Activated CD4-positive, alpha-beta T cell treated with anti-CD3 and anti-CD28 coated beads, Interleukin-2, amount 50 U/mL, for 24 hours (primary cell): ENCODE measurements around the gene ATM.
"Not testable (repeated sequence)": the region's sequence is repeated elsewhere in the genome, so short reads cannot be mapped to it uniquely, and the experiment has no call there.

Experiments
- DNase-seq, 2 donors: peaks; one replicate each; pipeline ENCODE4 v3.0.0-alpha.2; 2020; ENCODE audit warnings: low read depth in 1 of 2, low spot score in 1 of 2

ATM gene

DNA sequence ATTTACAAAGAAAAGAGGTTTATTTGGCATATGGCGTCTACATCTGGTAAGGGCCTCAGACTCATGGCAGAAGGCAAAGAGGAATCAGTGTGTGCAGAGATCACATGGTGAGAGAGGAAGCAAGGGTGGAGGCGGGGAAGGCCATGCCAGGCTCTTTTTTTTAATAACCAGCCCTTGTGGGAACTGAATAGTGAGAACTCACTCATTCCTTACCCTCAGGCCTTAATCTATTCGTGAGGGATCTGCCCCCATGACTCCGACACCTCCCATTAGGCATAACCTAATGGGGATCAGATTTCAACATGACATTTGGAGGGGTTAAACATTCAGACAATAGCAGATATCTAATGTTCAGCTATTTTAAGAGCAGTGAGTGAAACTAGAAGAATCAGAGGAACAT lies 55.7 kb downstream of the ATM start:
- DNase-seq: no peak

DNA sequence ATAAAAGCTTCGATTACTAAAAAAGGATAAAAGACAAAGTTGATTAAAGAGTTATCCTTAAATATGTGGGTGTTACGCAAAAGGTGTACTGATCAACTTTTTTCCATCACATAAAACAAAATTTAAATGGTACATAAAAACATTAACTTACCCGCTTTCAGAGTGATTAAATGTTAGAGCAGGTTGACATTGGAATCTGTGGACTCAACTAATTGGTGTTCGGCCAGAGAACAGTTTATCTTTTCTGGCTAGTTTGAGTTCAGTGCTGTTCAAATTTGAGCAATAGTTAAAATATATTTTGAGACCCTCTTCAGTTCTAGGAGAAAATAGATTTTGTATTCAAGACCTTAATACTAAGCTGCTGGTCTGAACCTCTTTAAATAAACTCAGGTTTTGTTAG lies 56.1 kb downstream of the ATM start:
- DNase-seq: no peak

DNA sequence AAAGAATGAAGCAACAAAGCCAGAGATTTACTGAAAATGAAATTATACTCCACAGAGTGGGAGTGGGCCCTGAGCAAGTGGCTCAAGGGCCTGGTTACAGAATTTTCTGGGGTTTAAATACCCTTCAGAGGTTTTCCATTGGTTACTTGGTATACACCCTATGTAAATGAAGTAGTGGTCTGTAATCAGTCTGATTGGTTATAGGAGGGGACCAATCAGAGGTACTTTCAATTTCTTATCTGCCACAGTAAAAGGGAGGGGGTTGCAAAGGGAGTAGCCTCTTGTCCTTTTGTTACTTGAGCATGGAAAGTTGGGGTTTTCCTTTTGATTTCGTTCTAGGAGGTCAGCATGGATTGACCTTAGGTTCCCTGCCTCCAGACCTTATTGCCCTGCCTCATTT lies 63.5 kb downstream of the ATM start:
- DNase-seq: no peak

DNA sequence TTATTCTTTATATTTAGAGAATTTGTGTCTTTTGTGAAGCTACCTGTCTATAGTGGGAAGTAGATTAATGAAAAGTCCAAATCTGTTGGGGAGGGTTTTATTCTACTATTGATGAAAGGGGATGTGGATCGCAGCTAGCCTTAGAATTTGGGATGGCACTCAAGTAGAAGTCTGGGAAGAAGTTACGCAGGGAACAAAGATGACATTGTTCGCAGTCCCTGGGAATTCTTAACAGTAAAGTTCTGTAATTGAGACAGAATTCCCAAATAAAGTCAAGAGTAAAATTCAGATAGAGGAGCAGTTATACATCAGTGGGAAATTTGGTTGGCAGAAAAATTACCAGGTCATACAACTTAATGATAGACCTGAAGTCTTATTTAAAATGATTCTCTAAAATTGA lies 64.1 kb downstream of the ATM start:
- DNase-seq: no peak

DNA sequence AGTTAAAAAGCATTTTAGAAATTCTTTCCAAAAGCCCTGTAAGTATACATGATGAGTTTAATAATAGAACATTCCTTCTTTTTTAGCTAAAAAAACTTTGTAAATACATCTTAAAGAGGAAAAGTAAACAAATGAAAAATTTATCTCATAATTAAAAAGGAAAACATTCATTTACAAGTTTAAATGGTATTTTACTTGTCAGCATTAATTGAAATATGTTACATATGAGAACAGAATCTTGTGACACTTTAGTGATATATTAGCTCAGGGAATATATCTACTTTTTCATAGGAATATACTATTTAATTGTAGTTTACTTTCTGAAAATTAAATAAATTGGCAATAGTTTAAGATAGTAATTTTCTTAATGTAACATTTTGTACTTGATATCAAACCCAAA lies 66.2 kb downstream of the ATM start:
- not testable (repeated sequence) for DNase-seq

DNA sequence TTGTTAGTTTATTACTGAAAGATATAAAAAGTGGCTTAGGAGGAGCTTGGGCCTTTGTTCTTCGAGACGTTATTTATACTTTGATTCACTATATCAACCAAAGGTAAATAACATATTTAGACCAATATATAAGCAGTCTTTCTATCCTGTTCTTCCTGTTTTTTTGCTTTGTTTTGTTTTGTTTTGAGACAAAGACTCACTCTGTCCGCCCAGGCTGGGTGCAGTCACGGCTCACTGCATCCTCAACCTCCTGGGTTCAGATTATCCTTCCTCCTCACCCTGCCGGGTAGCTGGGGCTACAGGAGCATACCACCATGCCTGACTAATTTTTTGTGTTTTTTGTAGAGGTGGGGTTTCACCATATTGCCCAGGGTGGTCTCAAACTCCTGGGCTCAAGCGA lies 66.8 kb downstream of the ATM start:
- DNase-seq: no peak

DNA sequence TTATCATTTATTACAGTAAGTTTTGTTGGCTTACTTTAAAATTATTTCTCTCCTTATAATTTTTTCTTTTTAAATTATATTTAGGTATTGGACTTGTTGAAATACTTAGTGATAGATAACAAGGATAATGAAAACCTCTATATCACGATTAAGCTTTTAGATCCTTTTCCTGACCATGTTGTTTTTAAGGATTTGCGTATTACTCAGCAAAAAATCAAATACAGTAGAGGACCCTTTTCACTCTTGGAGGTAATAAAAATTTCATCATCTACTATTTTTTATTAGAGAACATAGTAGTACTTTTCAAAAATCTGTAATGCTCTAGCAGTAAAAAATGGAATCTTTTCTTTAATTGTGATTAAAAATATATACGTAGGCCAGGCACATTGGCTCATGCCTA lies 70.4 kb downstream of the ATM start:
- no peak for DNase-seq

DNA sequence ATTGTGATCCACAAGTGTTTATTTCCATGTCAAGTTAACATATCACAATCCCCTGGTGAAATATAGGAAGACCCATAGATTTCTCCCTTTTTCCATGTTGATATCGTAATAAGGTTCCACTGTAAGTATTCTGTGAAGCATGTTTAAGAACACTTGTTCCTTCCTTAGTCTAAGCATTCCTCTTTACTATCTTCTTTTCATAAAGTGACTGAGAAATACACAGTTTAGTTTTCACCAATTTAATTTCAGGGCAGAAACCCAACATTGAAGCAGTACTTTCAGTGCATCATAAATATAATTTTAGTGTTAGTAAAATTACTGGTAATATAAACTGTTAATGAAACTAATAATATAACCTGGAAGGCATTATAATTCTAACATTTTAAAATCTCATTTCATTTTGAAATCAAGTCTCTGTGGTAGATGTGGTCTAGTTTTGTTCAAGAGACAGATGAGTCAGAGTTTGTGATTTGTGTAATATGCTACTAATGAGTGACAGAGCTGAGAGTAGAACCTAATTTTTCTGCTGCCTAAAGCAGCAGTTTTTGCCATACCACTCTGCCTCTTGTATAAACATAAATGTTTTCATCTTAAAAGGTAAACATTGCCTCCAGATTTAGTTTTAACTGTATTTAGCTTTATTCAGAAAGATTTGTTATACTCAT lies 79.4 kb downstream of the ATM start:
- DNase-seq: no peak

DNA sequence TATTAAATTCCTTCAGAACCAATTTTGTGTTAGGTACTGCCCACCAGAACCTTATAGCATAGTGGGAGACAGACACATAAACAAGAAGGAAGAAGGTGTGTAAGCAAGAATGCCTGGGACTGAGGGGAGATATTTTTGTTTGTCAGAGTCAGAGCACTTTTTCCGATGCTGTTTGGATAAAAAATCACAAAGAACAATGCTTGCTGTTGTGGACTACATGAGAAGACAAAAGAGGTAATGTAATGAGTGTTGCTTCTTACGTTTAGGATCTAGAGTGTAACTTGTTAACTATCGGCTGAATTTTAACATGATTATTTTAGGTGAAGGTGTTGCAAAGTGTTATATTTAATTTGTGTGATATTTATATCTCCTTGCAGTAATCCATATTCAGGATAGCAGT lies 84.9 kb downstream of the ATM start:
- DNase-seq: no peak

DNA sequence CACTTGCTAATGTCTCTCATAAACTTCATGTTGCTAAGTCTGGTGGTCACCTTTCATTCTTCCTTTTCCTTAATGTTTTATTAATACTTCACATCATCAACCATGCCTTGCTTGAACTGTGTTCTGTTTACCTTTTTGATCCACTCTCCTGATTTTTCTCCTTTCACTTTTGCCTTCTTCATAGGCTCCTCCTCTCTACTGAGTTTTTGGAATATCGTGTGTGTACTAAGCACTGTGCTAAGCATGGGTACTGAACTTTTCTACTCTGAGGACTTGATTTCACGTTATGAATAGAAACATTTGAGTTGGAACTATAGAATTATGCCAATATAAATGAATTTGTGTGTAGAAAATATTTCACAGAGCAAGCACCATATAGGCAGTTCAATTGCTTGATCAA lies 90.6 kb downstream of the ATM start:
- no peak for DNase-seq

DNA sequence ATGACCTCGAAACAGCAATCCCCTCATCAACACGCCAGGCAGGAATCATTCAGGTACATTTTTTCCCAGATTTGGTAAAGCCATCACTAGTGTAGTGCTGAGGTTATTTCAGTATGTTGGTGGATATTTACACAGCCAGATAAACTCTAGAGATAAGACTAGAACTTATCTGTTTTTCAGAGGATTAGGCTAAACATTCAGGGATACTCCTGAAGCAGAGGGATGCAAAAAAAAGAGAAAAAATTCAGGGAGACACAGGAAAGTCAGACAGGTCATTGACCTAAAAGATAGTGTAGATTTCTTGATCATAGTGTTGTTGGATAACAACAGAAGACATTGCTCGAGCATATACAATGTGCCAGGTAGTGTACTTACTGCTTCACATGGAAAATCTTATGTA lies 93.2 kb downstream of the ATM start:
- DNase-seq: no peak

DNA sequence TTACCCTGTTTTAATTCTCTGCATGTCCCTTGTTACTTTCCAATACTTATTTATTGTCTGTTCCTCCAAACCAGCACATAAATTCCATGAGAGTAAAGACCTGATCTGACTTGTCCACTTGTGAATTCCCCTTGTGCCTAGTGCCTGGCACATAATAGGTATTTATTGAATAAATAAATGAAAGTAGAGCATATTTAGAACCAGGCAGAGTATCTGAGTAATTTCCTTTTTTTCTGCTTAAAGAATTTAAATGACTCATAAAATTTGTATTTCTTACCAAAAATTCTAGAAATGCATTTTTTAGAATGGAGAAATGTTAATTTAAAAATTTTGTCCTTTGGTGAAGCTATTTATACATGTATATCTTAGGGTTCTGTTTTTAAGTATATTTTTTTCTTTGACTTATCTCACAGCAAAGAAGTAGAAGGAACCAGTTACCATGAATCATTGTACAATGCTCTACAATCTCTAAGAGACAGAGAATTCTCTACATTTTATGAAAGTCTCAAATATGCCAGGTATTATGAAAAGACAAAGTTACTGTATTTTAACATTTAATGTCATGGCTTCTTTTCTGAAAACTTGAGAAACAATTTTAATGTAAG lies 96.8 kb downstream of the ATM start:
- DNase-seq: no peak

DNA sequence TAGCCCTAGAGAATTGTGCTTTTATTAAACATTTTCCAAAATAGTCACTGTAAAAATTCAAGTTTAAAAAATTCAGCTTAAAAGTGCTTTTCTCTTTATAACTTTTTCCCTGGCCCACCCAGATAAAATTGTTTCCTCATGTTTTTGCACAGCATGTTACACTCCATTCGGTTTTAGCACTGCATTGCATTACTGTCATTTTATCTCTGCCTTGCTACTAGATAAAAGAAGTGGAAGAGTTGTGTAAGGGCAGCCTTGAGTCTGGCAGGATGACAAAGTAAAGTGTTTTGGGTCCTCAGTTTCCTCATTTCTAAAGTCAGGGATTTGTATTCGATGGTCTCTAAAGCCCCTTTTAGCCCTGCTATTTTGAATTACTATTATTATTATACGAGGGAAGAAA lies 99.8 kb downstream of the ATM start:
- no peak for DNase-seq

DNA sequence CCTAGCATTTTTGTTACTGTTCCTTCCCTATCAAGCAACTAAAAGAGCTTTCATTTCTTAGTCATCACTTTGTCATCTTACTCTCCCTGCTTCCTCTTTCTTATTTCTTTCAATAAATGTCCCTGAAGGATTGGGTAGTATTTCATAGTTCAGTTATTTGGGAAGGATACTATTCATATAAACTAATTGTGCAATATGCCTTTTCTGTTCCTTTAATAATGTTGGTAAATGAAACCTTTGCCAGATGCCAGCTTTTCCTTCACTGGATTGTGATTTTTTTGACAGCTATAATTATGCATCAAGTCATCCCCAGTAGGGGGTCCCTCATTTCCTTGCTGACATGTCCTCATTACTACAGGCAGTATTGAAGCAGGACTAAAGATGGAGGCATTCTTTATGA lies 101.7 kb downstream of the ATM start:
- no peak for DNase-seq

DNA sequence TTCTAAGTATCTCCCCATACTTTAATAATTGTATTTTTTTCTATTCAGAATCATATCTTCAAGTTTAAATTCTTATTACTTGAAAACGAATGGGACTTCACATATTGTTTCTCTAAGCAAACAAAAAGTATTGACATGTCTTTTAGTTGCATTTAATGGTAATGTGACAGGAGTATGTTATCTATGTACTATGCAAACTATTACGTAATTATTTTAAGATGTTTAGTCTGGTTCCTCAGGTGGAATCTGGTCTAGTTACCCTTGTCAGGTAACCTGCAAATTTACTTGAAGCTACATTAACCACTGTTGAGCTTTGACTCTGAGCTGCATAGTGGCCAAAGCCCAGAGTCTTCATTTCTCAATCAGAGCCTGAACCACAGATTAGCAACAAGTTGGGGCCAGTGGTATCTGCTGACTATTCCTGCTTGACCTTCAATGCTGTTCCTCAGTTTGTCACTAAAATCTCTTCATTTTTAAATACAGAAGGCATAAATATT lies 110.6 kb downstream of the ATM start:
- no peak for DNase-seq

DNA sequence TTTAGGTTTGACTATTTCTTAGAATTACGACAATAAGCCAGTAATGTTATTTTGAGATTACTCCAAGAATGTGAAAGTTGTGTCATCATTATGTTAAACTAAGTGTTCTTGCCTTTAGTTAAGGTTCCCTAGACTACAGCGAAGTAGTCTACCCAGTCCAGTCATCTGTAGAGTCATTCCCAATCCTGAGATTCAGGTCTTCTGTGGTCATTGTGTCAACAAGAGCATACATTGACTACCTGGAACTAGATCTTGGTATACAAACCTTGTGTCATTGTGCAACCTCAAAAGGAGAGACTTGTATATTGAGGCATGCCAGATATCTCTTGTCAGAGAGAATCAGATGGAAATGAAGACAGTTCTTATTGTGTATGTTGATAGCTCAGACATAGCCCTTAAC lies 115.9 kb downstream of the ATM start:
- no peak for DNase-seq

DNA sequence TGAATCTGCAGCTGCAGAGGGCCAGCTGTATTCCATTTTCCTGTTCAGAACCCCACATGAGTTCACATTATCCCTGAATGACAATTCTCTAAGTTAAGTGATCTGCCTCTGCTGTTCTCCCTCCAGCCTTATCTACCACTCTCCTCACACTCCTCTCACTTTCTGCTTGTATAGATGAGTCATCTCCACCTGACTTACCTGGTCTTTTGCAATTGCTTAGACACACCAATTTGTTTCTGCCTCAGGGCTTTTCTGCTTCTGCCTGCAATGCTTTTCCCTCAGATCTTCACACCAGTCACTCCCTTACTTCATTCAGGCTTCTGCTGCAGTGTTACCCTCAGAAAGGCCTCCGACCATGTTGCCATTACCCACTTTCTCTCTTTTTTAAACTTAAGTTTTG lies 118.1 kb downstream of the ATM start:
- DNase-seq: no peak

DNA sequence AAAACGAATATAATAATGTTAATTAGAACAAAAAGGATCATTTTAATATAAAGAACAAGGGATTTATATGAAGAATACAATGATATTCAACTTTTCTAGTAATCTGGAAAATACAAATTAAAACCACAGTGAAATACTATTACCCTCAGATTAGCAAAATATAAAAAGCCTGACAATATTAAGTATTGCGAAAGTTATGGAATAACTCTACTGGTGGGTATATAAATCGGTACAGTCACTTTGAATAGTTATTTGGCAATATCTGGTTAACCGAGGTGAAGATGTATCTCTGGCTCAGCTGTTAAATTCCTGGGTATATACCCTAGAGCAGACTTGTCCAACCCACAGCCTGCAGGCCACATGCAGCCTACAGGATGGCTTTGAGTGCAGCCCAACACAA lies 118.8 kb downstream of the ATM start:
- no peak for DNase-seq

DNA sequence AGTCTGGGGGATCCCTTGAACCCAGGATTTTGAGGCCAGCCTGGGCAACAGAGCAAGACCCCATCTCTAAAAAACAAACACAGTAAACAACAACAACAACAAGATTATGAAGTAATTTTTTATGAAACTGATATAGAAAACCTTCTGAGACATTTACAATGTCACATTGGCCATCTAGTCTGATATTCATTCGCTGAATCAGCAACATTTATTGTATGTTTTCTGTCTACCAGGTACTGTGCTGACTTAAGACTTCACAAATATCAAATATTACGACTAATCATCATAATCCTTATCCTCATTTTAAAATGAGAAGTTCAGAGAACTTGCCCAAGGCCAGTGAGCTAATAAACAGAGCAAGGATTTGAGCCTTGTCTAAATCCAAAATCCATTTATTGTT lies 120.8 kb downstream of the ATM start:
- no peak for DNase-seq

DNA sequence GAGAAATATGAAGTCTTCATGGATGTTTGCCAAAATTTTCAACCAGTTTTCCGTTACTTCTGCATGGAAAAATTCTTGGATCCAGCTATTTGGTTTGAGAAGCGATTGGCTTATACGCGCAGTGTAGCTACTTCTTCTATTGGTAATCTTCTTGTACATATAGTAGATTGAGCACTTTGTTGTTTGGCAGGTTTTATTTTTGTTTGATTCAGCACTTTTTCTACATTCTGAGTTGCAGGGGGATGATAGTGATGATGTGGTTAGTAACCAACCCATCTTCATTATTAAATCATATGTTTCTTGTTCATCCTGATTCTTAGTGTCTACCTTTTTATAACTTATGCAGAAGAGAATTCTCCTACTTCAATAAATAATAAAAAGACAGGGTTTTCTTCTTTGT lies 122.9 kb downstream of the ATM start:
- DNase-seq: no peak

DNA sequence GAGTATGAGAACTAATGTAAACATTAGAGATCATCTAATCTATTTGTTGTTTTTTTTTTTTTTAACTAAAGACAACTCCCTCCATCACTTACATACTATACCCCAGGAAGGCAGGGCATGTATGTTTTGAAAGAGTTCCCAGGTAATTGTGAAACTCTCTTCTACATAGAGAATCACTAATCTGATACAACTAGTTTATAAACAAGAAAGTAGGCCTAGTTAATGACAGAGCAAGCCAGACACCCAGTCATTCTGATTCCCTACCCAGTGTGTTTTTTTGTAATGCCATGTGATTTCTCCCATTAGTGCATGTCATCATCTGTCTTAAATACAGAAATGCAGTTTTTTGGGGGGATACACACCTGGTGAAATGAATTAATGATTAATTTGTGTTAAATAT lies 123.6 kb downstream of the ATM start:
- no peak for DNase-seq

DNA sequence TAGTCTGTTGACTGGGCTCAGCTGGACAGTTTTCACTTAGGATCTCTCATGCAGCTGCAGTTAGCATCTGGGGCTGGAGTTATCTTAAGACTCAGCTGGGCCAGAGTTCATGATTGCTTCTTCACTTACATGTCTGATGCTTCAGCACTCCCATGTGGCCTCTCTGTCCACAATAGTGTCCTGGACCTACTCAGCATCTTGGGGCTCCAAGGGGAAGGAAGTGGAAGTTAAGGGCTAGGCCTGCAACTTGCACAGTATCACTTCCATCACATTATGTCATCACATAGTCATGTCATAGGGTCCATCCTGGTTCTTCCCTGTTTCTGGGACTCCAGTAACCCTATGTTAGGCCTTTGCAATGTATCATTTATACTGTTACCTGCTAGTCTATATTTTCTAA lies 128.6 kb downstream of the ATM start:
- DNase-seq: no peak

DNA sequence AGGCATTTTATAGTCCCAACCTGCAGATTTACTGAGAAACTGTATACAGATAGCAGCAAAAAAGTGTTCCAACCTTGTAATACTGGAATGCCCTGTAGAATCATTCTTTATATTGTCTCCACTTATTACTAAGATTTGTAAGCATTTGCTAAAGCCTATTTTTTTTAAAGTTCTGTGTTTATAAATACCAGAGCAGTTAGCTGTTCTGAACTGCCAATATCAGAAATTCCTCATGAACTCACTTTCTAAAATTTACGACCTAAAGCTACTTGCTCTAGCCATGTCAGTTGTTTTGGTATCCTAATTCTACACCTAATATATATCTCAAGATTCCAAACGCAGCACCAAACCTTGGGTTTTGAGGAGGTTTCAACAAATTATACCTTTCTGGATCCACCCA lies 141.3 kb downstream of the ATM start:
- DNase-seq: no peak
